Measurements from ENCODE around the gene ERP29.

DNA sequence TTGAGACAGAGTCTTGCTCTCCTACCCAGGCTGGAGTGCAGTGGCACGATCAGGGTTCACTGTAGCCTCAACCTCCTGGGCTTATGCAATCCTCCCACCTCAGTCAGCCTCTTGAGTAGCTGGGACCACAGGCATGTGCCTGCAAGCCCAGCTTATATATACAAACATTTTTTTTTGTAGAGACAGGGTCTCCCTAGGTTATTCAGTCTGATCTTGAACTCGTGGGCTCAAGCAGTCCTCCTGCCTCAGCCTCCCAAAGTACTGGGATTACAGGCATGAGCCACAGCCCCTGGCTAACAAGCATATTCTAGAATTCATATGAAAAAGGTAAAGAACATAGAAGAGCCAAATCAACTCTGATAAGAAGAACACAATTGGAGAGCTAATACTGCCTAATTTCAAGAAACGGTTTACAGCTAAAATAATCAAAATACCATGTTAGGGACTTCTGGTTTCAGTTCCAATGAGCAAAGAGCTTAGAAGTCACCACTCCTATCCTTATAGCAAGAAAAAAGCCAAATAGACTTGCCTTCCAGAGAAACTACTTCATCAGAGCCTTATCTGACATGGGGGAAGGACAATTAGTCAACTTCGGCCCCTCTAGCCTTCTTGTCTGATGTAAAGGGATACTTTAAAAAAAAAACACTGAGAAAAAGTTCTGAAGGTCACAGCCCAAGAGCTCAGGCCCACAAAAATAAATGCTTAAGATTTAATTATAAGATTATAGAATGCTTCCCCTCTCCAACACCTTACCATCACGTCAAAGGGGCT lies 37.9 kb upstream of the ERP29 start:
- TF ChIP-seq CTCF (conservative IDR thresholded peaks at IDR 0.05) = no peak
- TF ChIP-seq ZFX (IDR thresholded peaks at IDR 0.05) = no peak

Measured in C4-2B (cell line).